Islet precursor cell (in vitro differentiated cells): ENCODE data around the gene XRN1.
"Not testable (repeated sequence)": the region's sequence is repeated elsewhere in the genome, so short reads cannot be mapped to it uniquely, and the experiment has no call there.

Experiments
- DNase-seq: peaks from one replicate; pipeline ENCODE4 v3.0.0-alpha.2; 2018

Gene XRN1

GRCh38 chr3:142447852-142448823, at the start of gene XRN1:
TSS of gene XRN1 (minus strand) at chr3:142448037. CDS start at chr3:142447944, 93 bp downstream.
- DNase-seq, result peak; percentile 97

- no peak for DNase-seq
Observed at GRCh38 chr3:142495103-142495502, 47.3 kb upstream of the XRN1 start.

GRCh38 chr3:142492184-142492583, 44.3 kb upstream of the XRN1 start:
- DNase-seq, result no peak

GRCh38 chr3:142489572-142490323, 41.9 kb upstream of the XRN1 start:
- DNase-seq, result no peak

- DNase-seq, result no peak
Observed at GRCh38 chr3:142484912-142485435, 37.1 kb upstream of the XRN1 start.

- DNase-seq, result no peak
Observed at GRCh38 chr3:142481196-142481595, 33.4 kb upstream of the XRN1 start.

- DNase-seq, result no peak
Observed at GRCh38 chr3:142470826-142471225, 23.0 kb upstream of the XRN1 start.

GRCh38 chr3:142468456-142468855, 20.6 kb upstream of the XRN1 start:
- no peak for DNase-seq

GRCh38 chr3:142467768-142468167, 19.9 kb upstream of the XRN1 start:
- no peak for DNase-seq

GRCh38 chr3:142460689-142461088, 12.9 kb upstream of the XRN1 start:
- no peak for DNase-seq

- DNase-seq, result no peak
Observed at GRCh38 chr3:142459929-142460328, 12.1 kb upstream of the XRN1 start.

- DNase-seq, result no peak
Observed at GRCh38 chr3:142459096-142459495, 11.3 kb upstream of the XRN1 start.

GRCh38 chr3:142450881-142451280, 3.0 kb upstream of the XRN1 start:
- DNase-seq, result no peak

GRCh38 chr3:142450189-142450588, 2.4 kb upstream of the XRN1 start:
- DNase-seq, result no peak

- peak; percentile 71 for DNase-seq
Observed at GRCh38 chr3:142447301-142447851, 461 bp downstream of the XRN1 start.

GRCh38 chr3:142445816-142446254, 2.0 kb downstream of the XRN1 start:
- DNase-seq, result no peak

GRCh38 chr3:142444343-142444742, 3.5 kb downstream of the XRN1 start:
- no peak for DNase-seq

- not testable (repeated sequence) for DNase-seq
Observed at GRCh38 chr3:142443060-142443459, 4.8 kb downstream of the XRN1 start.

- DNase-seq, result peak; percentile 58
Observed at GRCh38 chr3:142439499-142440220, 8.2 kb downstream of the XRN1 start.

- not testable (repeated sequence) for DNase-seq
Observed at GRCh38 chr3:142438096-142438495, 9.7 kb downstream of the XRN1 start.

- DNase-seq, result no peak
Observed at GRCh38 chr3:142436951-142437585, 10.8 kb downstream of the XRN1 start.

- no peak for DNase-seq
Observed at GRCh38 chr3:142434503-142434902, 13.3 kb downstream of the XRN1 start.
